Measurements from ENCODE around the gene GSG1. TPM values are rescaled to one million over a fixed set of nuclear protein-coding genes. Genes with fewer than 3 reads are reported as not detected.

The GSG1 gene
- polyA plus RNA-seq, 3 donors: not detected

DNA sequence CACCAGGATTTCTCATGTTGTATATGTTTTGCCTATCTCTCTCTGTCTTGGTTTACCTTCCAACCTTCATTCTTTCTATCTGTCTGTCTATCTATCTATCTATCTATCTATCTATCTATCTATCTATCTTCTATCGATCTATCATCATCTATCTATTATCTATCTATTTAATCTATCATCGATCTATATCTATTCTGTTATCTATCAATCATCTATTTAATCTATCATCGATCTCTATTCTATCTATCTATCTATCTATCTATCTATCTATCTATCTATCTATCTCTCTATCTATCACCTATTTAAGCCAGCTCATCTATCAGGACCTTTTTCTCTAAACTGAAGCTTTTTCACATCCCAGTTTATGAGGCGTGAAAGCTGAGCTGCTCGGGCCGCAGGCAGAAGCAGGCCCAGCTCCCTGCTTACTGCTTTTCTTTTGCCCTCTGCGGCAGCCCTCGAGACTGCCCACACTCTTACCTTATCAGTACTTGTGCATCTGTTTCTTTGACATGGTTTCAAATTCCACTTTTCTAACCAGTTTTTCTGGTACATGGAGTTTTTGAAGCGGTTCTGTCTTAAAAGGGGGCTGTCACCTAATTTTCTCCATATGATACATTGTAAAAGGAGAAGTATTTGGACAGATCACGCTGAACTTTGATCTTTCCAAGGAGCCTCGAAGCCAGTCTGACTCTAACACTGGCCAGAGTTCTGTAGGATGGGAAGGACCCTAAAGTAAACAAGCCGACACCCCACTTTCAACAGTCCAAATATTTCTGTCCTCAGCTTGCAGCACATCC is 44.4 kb upstream of the GSG1 start:
- H3K27me3 Mint-ChIP-seq (ENCODE audit: low read depth in 3 of 3): peaks cover 0 to 1% (median 0%) of the 10 kb centered on the region in 3 donors
- no peak overlapping the region for H3K27ac Mint-ChIP-seq

More for the DNA sequence above, 44.4 kb upstream of the GSG1 start:
- Histone ChIP-seq H3K9me3 (replicated peaks in 1 of 2; ENCODE audit: control insufficient read depth in 1 of 2, insufficient read depth in 1 of 2, low read length in 2 of 2) (peaks cover 0 to 3% of the 10 kb centered on the region in 2 donors), H3K79me2 (ENCODE audit: insufficient read depth, low read length) (no peaks in the 10 kb centered on the region), H4K20me1 (ENCODE audit: insufficient read depth, low read length) (no peaks in the 10 kb centered on the region), H3K27ac (ENCODE audit: low read depth in 1 of 2, low read length in 2 of 2) (no peak overlapping the region), H2AFZ (ENCODE audit: insufficient read depth, low read depth, low read length, poor library complexity, severe bottlenecking) (no peak overlapping the region), H3K4me3 (replicated peaks in 1 of 3; ENCODE audit: low read depth in 2 of 3, low read length in 3 of 3) (no peak overlapping the region), H3K4me2 (replicated peaks; ENCODE audit: extremely low read depth, low read length, poor library complexity, severe bottlenecking) (no peak overlapping the region), H3K36me3 (replicated peaks in 1 of 2; ENCODE audit: control insufficient read depth in 1 of 2, insufficient read depth in 2 of 2, low read length in 2 of 2) (no peaks in the 10 kb centered on the region), H3K9ac (ENCODE audit: insufficient read depth, low read length, poor library complexity, severe bottlenecking) (no peak overlapping the region), H3K4me1 (ENCODE audit: control insufficient read depth in 1 of 2, insufficient read depth in 2 of 2, low read length in 2 of 2) (peaks cover 19 to 20% of the 10 kb centered on the region in 2 donors), H3K27me3 (ENCODE audit: control insufficient read depth in 2 of 2, insufficient read depth in 2 of 2, low read length in 2 of 2) (no peaks in the 10 kb centered on the region)
- no peaks in the 10 kb centered on the region for H3K36me3 Mint-ChIP-seq
- intact Hi-C loops (cut with micrococcal nuclease): no loop called here
- no peak for TF ChIP-seq CTCF (IDR thresholded peaks at IDR 0.05)
- peaks cover 24% of the 10 kb centered on the region for H3K4me1 Mint-ChIP-seq
- no peak overlapping the region for H3K4me3 Mint-ChIP-seq
- DNase-seq: no peak
- 68% methylated on average over 5 of the region's 12 CpGs for WGBS (ENCODE audit: insufficient coverage)
- H3K9me3 Mint-ChIP-seq: peaks cover 0 to 3% (median 0%) of the 10 kb centered on the region in 7 donors

Measured in CD14-positive monocyte (primary cell).